GM19467 (cell line): ENCODE data around the gene MOB1A.
"Not testable (repeated sequence)": the region's sequence is repeated elsewhere in the genome, so short reads cannot be mapped to it uniquely, and the experiment has no call there.

Source experiments
- ATAC-seq: cut with Tn5 transposase; IDR thresholded peaks from one replicate; pipeline ENCODE4 v1.9.1; 2021; ENCODE audit warnings: mild to moderate bottlenecking, moderate library complexity; ENCODE audit not compliant: unreplicated experiment

Gene MOB1A

GRCh38 chr2:74178211-74179062 is at the start of gene MOB1A:
Gene MOB1A, minus strand, starts transcription at chr2:74178879. Its CDS starts 205 bp downstream, at chr2:74178674.
- ATAC-seq = peak; percentile 72

- ATAC-seq = no peak
Observed at GRCh38 chr2:74227646-74228045, 49.0 kb upstream of the MOB1A start.

- no peak for ATAC-seq
Observed at GRCh38 chr2:74226648-74227213, 48.1 kb upstream of the MOB1A start.

GRCh38 chr2:74225698-74226459 is 47.2 kb upstream of the MOB1A start:
- no peak for ATAC-seq

- no peak for ATAC-seq
Observed at GRCh38 chr2:74223941-74224770, 45.5 kb upstream of the MOB1A start.

GRCh38 chr2:74222300-74222650 is 43.6 kb upstream of the MOB1A start:
- ATAC-seq = no peak

GRCh38 chr2:74221604-74222299 is 43.1 kb upstream of the MOB1A start:
- no peak for ATAC-seq

GRCh38 chr2:74221091-74221490 is 42.4 kb upstream of the MOB1A start:
- ATAC-seq = no peak

- ATAC-seq = no peak
Observed at GRCh38 chr2:74219846-74220486, 41.3 kb upstream of the MOB1A start.

GRCh38 chr2:74216642-74217041 is 38.0 kb upstream of the MOB1A start:
- ATAC-seq = no peak

GRCh38 chr2:74215771-74216170 is 37.1 kb upstream of the MOB1A start:
- ATAC-seq = not testable (repeated sequence)

- ATAC-seq = no peak
Observed at GRCh38 chr2:74212702-74213410, 34.2 kb upstream of the MOB1A start.

GRCh38 chr2:74206180-74206688 is 27.6 kb upstream of the MOB1A start:
- peak; percentile 74 for ATAC-seq

GRCh38 chr2:74205596-74205995 is 26.9 kb upstream of the MOB1A start:
- peak; percentile 32 for ATAC-seq

GRCh38 chr2:74205113-74205512 is 26.4 kb upstream of the MOB1A start:
- no peak for ATAC-seq

GRCh38 chr2:74204436-74204835 is 25.8 kb upstream of the MOB1A start:
- ATAC-seq = no peak

- ATAC-seq = no peak
Observed at GRCh38 chr2:74201596-74201995, 22.9 kb upstream of the MOB1A start.

- no peak for ATAC-seq
Observed at GRCh38 chr2:74201196-74201595, 22.5 kb upstream of the MOB1A start.

GRCh38 chr2:74199871-74200305 is 21.2 kb upstream of the MOB1A start:
- no peak for ATAC-seq
